Neural progenitor cell (in vitro differentiated cells): ENCODE data around the gene TSPAN5.

Source experiments
- CTCF ChIP-seq: fragments of 200-600 bp; sonication (generic); IDR thresholded peaks from 2 replicates; pipeline ENCODE4 v1.5.1; 2017; ENCODE audit warnings: antibody characterized with exemption, mild to moderate bottlenecking
- EZH2 ChIP-seq: fragments of 200-600 bp; sonication (generic); IDR thresholded peaks from 2 replicates; pipeline ENCODE4 v1.6.1; 2017; ENCODE audit warnings: antibody characterized with exemption, mild to moderate bottlenecking, moderate library complexity
- EZH2phosphoT487 ChIP-seq: fragments of 200-600 bp; sonication (generic); IDR thresholded peaks from 2 replicates; pipeline ENCODE4 v1.6.1; 2017; ENCODE audit warnings: antibody characterized with exemption

- TF ChIP-seq EZH2 (no peak), EZH2phosphoT487 (no peak), CTCF (no peak)
Measured at GRCh38 chr4:98625920-98626319, 32.5 kb downstream of the TSPAN5 start.
